Natural killer cell (primary cell): ENCODE data around the gene UPK2. TPM values are rescaled to one million over a fixed set of nuclear protein-coding genes. Genes with fewer than 3 reads are reported as not detected.

Source experiments
- ATAC-seq, 3 donors: fragments of 150-1000 bp in 2 of 3; fragments of 200-7000 bp in 1 of 3; cut with Tn5 transposase; 1 replicate in 1 of 3; 2 replicates in 2 of 3; pipeline ENCODE4 v1.10.0; 2021; ENCODE audit warnings: mild to moderate bottlenecking in 2 of 3, moderate library complexity in 2 of 3
- DNase-seq, 2 donors: peaks; one replicate each; pipeline versions ENCODE4 v3.0.0 to v3.0.0-alpha.2; 2013 to 2021; ENCODE audit warnings: mixed read lengths in 1 of 2
- H3K27ac ChIP-seq: one replicate; pipeline ENCODE4 v1.5.1; 2013; ENCODE audit warnings: mild to moderate bottlenecking, low read length
- H3K27me3 ChIP-seq: one replicate; pipeline ENCODE4 v1.6.1; 2013; ENCODE audit warnings: low read length; ENCODE audit not compliant: control insufficient read depth, insufficient read depth
- H3K36me3 ChIP-seq: one replicate; pipeline ENCODE4 v1.6.1; 2013; ENCODE audit warnings: low read length; ENCODE audit not compliant: control insufficient read depth, insufficient read depth
- H3K4me1 ChIP-seq: one replicate; pipeline ENCODE4 v1.6.1; 2013; ENCODE audit warnings: low read length; ENCODE audit not compliant: control insufficient read depth, insufficient read depth
- H3K4me3 ChIP-seq: one replicate; pipeline ENCODE4 v1.5.1; 2013; ENCODE audit warnings: low read length
- H3K9me3 ChIP-seq: one replicate; pipeline ENCODE4 v1.6.1; 2013; ENCODE audit warnings: low read length; ENCODE audit not compliant: control insufficient read depth, insufficient read depth
- H3K27ac Mint-ChIP-seq, 2 donors: one replicate each; pipeline ENCODE4 v1.8.0; 2022; ENCODE audit warnings: mild to moderate bottlenecking in 2 of 2, mixed read lengths in 2 of 2, moderate library complexity in 1 of 2
- H3K27me3 Mint-ChIP-seq, 2 donors: one replicate each; pipeline ENCODE4 v1.8.0; 2022; ENCODE audit warnings: low read depth in 2 of 2, mixed read lengths in 2 of 2
- H3K36me3 Mint-ChIP-seq: one replicate; pipeline ENCODE4 v1.8.0; 2022; ENCODE audit warnings: mixed read lengths
- H3K4me1 Mint-ChIP-seq, 2 donors: one replicate each; pipeline ENCODE4 v1.8.0; 2022; ENCODE audit warnings: mixed read lengths in 2 of 2
- H3K4me3 Mint-ChIP-seq: one replicate; pipeline ENCODE4 v1.8.0; 2022; ENCODE audit warnings: mild to moderate bottlenecking, moderate library complexity, mixed read lengths
- H3K9me3 Mint-ChIP-seq, 2 donors: one replicate each; pipeline ENCODE4 v1.8.0; 2022; ENCODE audit warnings: mixed read lengths in 2 of 2
- CTCF ChIP-seq: fragments of 200-600 bp; IDR thresholded peaks from one replicate; pipeline ENCODE4 v1.8.0; 2022; ENCODE audit warnings: antibody characterized with exemption
- WGBS: methylation state at CpG from one replicate; pipeline ENCODE4 v1.1.7; 2013; ENCODE audit warnings: missing lambda C conversion rate; ENCODE audit not compliant: insufficient coverage; 5-methylcytosine and 5-hydroxymethylcytosine counted together
- intact Hi-C: fragments of 100-400 bp; cut with micrococcal nuclease; formaldehyde crosslinking; loops from one replicate; pipeline ENCODE4 v1.14.2; 2022
- total RNA-seq, 4 donors: library from RNA; stranded (reverse); fragments of 120-200 nt in 1 of 4; gene quantifications; one replicate each; pipeline versions ENCODE4 v1.2.3 to v1.2.4, GENCODE V29; 2013 to 2022

The UPK2 gene
- total RNA-seq, 3 donors from 2014 or later (not counting 1 experiment from before 2014, with no cell fraction given), result 0.40 to 0.41 TPM; not detected in 1

- H3K9me3 ChIP-seq, result no peaks in the 10 kb centered on the region
- no peak overlapping the region for H3K4me3 ChIP-seq
- Mint-ChIP-seq H3K36me3 (no peaks in the 10 kb centered on the region), H3K4me1 (peaks cover 30 to 33% of the 10 kb centered on the region in 2 donors), H3K4me3 (peak overlapping the region; percentile 97), H3K9me3 (no peaks in the 10 kb centered on the region), H3K27ac (peak overlapping the region; percentile 94), H3K27me3 (no peaks in the 10 kb centered on the region)
- ATAC-seq (no peak), DNase-seq (no peak)
- peaks cover 23% of the 10 kb centered on the region for H3K4me1 ChIP-seq
- peak overlapping the region; percentile 93 for H3K27ac ChIP-seq
- WGBS, result 90% methylated on average over 4 of the region's 6 CpGs
- intact Hi-C loops, result loop anchor here (1.0 kb wide), 3 partner anchors 19 to 58 kb away; partner anchors contain the start of genes HYOU1, RPS25, SLC37A4 and TRAPPC4
- no peaks in the 10 kb centered on the region for H3K27me3 ChIP-seq
- H3K36me3 ChIP-seq, result peaks cover 20% of the 10 kb centered on the region
- no peak for TF ChIP-seq CTCF
These were observed 42.7 kb downstream of the UPK2 start for GRCh38 chr11:118998822-118999221.

GRCh38 chr11:119000906-119001305, 44.8 kb downstream of the UPK2 start:
- peaks cover 26% of the 10 kb centered on the region for H3K36me3 ChIP-seq
- Mint-ChIP-seq H3K9me3 (no peaks in the 10 kb centered on the region), H3K27me3 (no peaks in the 10 kb centered on the region), H3K36me3 (no peaks in the 10 kb centered on the region), H3K4me3 (no peak overlapping the region), H3K4me1 (peaks cover 30 to 33% of the 10 kb centered on the region in 2 donors), H3K27ac (no peak overlapping the region)
- ATAC-seq (no peak), DNase-seq (no peak)
- H3K4me1 ChIP-seq, result peaks cover 23% of the 10 kb centered on the region
- H3K27ac ChIP-seq, result no peak overlapping the region
- H3K27me3 ChIP-seq, result no peaks in the 10 kb centered on the region
- WGBS, result 100% methylated on average over 1 of the region's 1 CpG
- intact Hi-C loops, result no loop called here
- no peaks in the 10 kb centered on the region for H3K9me3 ChIP-seq
- no peak overlapping the region for H3K4me3 ChIP-seq
- TF ChIP-seq CTCF, result no peak

- Histone ChIP-seq H3K36me3 (peaks cover 37% of the 10 kb centered on the region), H3K4me1 (no peaks in the 10 kb centered on the region), H3K27ac (no peak overlapping the region), H3K27me3 (no peaks in the 10 kb centered on the region), H3K9me3 (no peaks in the 10 kb centered on the region), H3K4me3 (no peak overlapping the region)
- TF ChIP-seq CTCF, result no peak
- WGBS, result 86% methylated on average over 3 of the region's 4 CpGs
- Mint-ChIP-seq H3K9me3 (no peaks in the 10 kb centered on the region), H3K36me3 (peaks cover 8% of the 10 kb centered on the region), H3K4me1 (peaks cover 0 to 6% of the 10 kb centered on the region in 2 donors), H3K4me3 (no peak overlapping the region), H3K27ac (no peak overlapping the region), H3K27me3 (no peaks in the 10 kb centered on the region)
- intact Hi-C loops, result no loop called here
- DNase-seq (no peak), ATAC-seq (no peak)
These were observed 50.6 kb downstream of the UPK2 start for GRCh38 chr11:119006656-119007055.

Other genes with a start within 250 kb of the UPK2 start
- 100 to 1,000 TPM; 350 to 369 (median 364) TPM for gene DDX6, start 165.1 kb upstream of the UPK2 start, total RNA-seq
- 1 to 10 TPM in 1 of 3 donors, under 1 TPM in 2; 0.56 to 1.3 (median 0.86) TPM for gene CXCR5, start 72.4 kb upstream of the UPK2 start, total RNA-seq
- gene BCL9L, start 30.4 kb upstream of the UPK2 start, total RNA-seq, result 100 to 1,000 TPM; 221 to 255 (median 234) TPM
- gene FOXR1, start 15.5 kb downstream of the UPK2 start, total RNA-seq, result not detected
- 100 to 1,000 TPM; 121 to 143 (median 122) TPM for gene CENATAC, start 41.8 kb downstream of the UPK2 start, total RNA-seq
- 1,000 to 10,000 TPM in 1 of 3 donors, 100 to 1,000 TPM in 2; 870 to 1,051 (median 887) TPM for gene RPS25, start 62.0 kb downstream of the UPK2 start, total RNA-seq
- 10 to 100 TPM; 71.4 to 84.5 (median 77.5) TPM for gene TRAPPC4, start 62.5 kb downstream of the UPK2 start, total RNA-seq
- gene SLC37A4, start 74.6 kb downstream of the UPK2 start, total RNA-seq, result 1 to 10 TPM; 4.6 to 7.7 (median 6.5) TPM
- 100 to 1,000 TPM; 114 to 146 (median 123) TPM for gene HYOU1, start 100.9 kb downstream of the UPK2 start, total RNA-seq
- 100 to 1,000 TPM in 1 of 3 donors, 10 to 100 TPM in 2; 91.4 to 101 (median 91.7) TPM for gene VPS11, start 111.5 kb downstream of the UPK2 start, total RNA-seq
- 10 to 100 TPM in 1 of 3 donors, 1 to 10 TPM in 2; 6.1 to 10.1 (median 6.7) TPM for gene HMBS, start 128.6 kb downstream of the UPK2 start, total RNA-seq
- gene DPAGT1, start 145.6 kb downstream of the UPK2 start, total RNA-seq, result 10 to 100 TPM; 20.5 to 28.5 (median 24.4) TPM
- 10 to 100 TPM; 20.3 to 27.7 (median 25.6) TPM for gene C2CD2L, start 151.0 kb downstream of the UPK2 start, total RNA-seq
- 10 to 100 TPM; 30.2 to 38.2 (median 31.5) TPM for gene HINFP, start 165.3 kb downstream of the UPK2 start, total RNA-seq
- gene ABCG4, start 192.8 kb downstream of the UPK2 start, total RNA-seq, result under 1 TPM in 1 of 3 donors, not detected in 2; 0.09 TPM
- 10 to 100 TPM; 12.4 to 16.4 (median 13.8) TPM for gene NLRX1, start 212.4 kb downstream of the UPK2 start, total RNA-seq
- under 1 TPM; 0.33 to 0.48 (median 0.40) TPM for gene NHERF4, start 229.2 kb downstream of the UPK2 start, total RNA-seq